Spleen (tissue), 13 donors: ENCODE measurements around the gene CYP4B1. TPM values are rescaled to one million over a fixed set of nuclear protein-coding genes. Genes with fewer than 3 reads are reported as not detected.
"Not testable (repeated sequence)": the region's sequence is repeated elsewhere in the genome, so short reads cannot be mapped to it uniquely, and the experiment has no call there.

Experiments
- DNase-seq: peaks from one replicate; pipeline ENCODE4 v3.0.0-alpha.2; 2020
- H3K27ac ChIP-seq, 8 donors: fragments of 200-600 bp; sonication (generic) in 7 of 8; 1 replicate in 4 of 8; 2 replicates in 4 of 8; pipeline versions ENCODE4 v1.5.0 to v1.8.0; 2016 to 2021; ENCODE audit warnings: inconsistent platforms in 4 of 8, mild to moderate bottlenecking in 4 of 8, moderate library complexity in 1 of 8
- H3K27me3 ChIP-seq, 7 donors: fragments of 200-600 bp; sonication (generic) in 6 of 7; replicated peaks in 1 of 7; 1 replicate in 4 of 7; 2 replicates in 3 of 7; pipeline versions ENCODE4 v1.5.0 to v1.8.0; 2016 to 2021; ENCODE audit warnings: inconsistent platforms in 3 of 7, mild to moderate bottlenecking in 1 of 7
- H3K36me3 ChIP-seq, 6 donors: fragments of 200-600 bp; sonication (generic) in 5 of 6; 1 replicate in 4 of 6; 2 replicates in 2 of 6; pipeline versions ENCODE4 v1.5.0 to v1.8.0; 2016 to 2021; ENCODE audit warnings: inconsistent platforms in 2 of 6
- H3K4me1 ChIP-seq, 6 donors: fragments of 200-600 bp; sonication (generic) in 5 of 6; 1 replicate in 3 of 6; 2 replicates in 3 of 6; pipeline versions ENCODE4 v1.5.0 to v1.8.0; 2016 to 2021; ENCODE audit warnings: inconsistent platforms in 3 of 6
- H3K4me3 ChIP-seq, 8 donors: fragments of 200-600 bp; sonication (generic) in 7 of 8; 1 replicate in 4 of 8; 2 replicates in 4 of 8; pipeline versions ENCODE4 v1.5.0 to v1.8.0; 2016 to 2021; ENCODE audit warnings: inconsistent platforms in 4 of 8, mild to moderate bottlenecking in 4 of 8, moderate library complexity in 2 of 8
- H3K9me3 ChIP-seq, 8 donors: fragments of 200-600 bp; sonication (generic) in 7 of 8; 1 replicate in 4 of 8; 2 replicates in 4 of 8; pipeline versions ENCODE4 v1.5.0 to v1.8.0; 2016 to 2021; ENCODE audit warnings: inconsistent platforms in 4 of 8
- POLR2A ChIP-seq, 3 donors: fragments of 450-650 bp; IDR thresholded peaks; one replicate each; pipeline ENCODE4 v1.5.1; 2017; ENCODE audit warnings: antibody characterized with exemption in 3 of 3, mild to moderate bottlenecking in 1 of 3
- POLR2AphosphoS5 ChIP-seq, 3 donors: sonication (generic); formaldehyde crosslinking; IDR thresholded peaks; one replicate each; pipeline ENCODE4 v1.5.1; 2017; ENCODE audit warnings: antibody characterized with exemption in 3 of 3
- WGBS, 5 donors: extraction: QIAGEN DNeasy Blood & Tissue Kit in 3 of 5; methylation state at CpG; one replicate each; pipeline versions ENCODE4 v1.1.5 to v1.1.7; 2013 to 2018; 5-methylcytosine and 5-hydroxymethylcytosine counted together
- intact Hi-C: fragments of 100-400 bp; cut with DNase I; formaldehyde crosslinking; loops from one replicate; pipeline ENCODE4 v1.15.0; 2023; ENCODE audit warnings: low total_unique reads
- long read RNA-seq, 2 donors: transcript quantifications; one replicate each; lab custom pipeline, GENCODE V29; 2026
- polyA plus RNA-seq, 3 donors: library from polyadenylated mRNA; stranded (reverse); fragments of 200-250 nt; gene quantifications; one replicate each; pipeline ENCODE4 v1.2.1, GENCODE V29; 2013
- total RNA-seq, 7 donors: library from RNA; depleted of rRNA in 3 of 7; stranded (reverse); fragments of >200 nt in 3 of 7; fragmentation: NEBNext Ultra II Directional in 4 of 7; extraction: Animal tissue kit (Norgen Biotek cat#: 25700) in 4 of 7; gene quantifications; one replicate each; pipeline versions ENCODE4 v1.1.0 to v1.2.1, GENCODE V29; 2016 to 2021
- TF ChIP-seq, protein P1 (sequence below), 11 experiments: fragments of 200-600 bp in 7 of 11; fragments of 450-650 bp in 4 of 11; sonication (generic) in 4 of 11; IDR thresholded peaks in 8 of 11; conservative IDR thresholded peaks in 3 of 11; 1 replicate in 7 of 11; 2 replicates in 4 of 11; pipeline versions ENCODE4 v1.4.0 to v1.8.0; 2016 to 2021; ENCODE audit warnings: antibody characterized with exemption in 11 of 11, inconsistent platforms in 4 of 11, mild to moderate bottlenecking in 1 of 11
- donor health status: healthy with polysubstance abuse.
- donor health status: DM: no; HTN: no; CAD: no; lungs with moderate emphysema.
- donor health status: DM: no; HTN: no; CAD: no.
- donor health status: Bipolar disorder and iron deficiency.
- donor health status: healthy.
- donor health status: DM: no; HTN: no; CAD: no.
- donor health status: DM: yes; HTN: yes; CAD: no.

Gene CYP4B1
- 1 to 10 TPM in 2 of 7 donors, under 1 TPM in 2, not detected in 3; 0.32 to 2.3 (median 0.74) TPM for total RNA-seq
- 1 to 10 TPM in 2 of 3 donors, under 1 TPM in 1; 0.83 to 3.5 (median 1.7) TPM for polyA plus RNA-seq
- long read RNA-seq, donor 1, result 0 reads
- long read RNA-seq, donor 2, result 0 reads

DNA sequence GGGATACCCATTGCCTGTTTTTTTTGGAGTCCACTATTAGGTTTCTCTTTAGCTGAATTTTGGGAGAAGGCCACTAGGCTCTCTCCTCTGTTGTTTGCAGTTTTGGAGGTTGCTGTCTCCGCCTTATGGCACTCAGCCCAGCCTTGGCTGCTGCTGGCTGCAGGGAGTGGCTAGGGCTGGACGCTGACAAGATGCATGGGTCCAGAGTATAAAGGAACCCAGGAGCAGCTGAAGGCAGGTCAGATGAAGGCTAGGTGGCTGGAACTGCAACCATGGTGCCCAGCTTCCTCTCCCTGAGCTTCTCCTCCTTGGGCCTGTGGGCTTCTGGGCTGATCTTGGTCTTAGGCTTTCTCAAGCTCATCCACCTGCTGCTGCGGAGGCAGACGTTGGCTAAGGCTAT is at the start of gene CYP4B1:
TSS of gene CYP4B1 (plus strand) at position 237 of the 400 bp plus-strand sequence. CDS start at position 273, 36 bp downstream.
- Histone ChIP-seq H3K9me3 (no peaks in the 10 kb centered on the region), H3K4me1 (no peaks in the 10 kb centered on the region), H3K4me3 (no peak within 1 kb of the TSS), H3K36me3 (no peaks in the 10 kb centered on the region), H3K27ac (no peak within 1 kb of the TSS), H3K27me3 (peaks cover 0 to 24% (median 0%) of the 10 kb centered on the region in 7 donors)
- WGBS, 5 donors, result 73 to 81% (median 77%) methylated on average over 4 of the region's 4 CpGs
- intact Hi-C loops, result no loop called here
- TF ChIP-seq POLR2A (IDR thresholded peaks at IDR 0.05), result no peak
- TF ChIP-seq, protein P1, sequence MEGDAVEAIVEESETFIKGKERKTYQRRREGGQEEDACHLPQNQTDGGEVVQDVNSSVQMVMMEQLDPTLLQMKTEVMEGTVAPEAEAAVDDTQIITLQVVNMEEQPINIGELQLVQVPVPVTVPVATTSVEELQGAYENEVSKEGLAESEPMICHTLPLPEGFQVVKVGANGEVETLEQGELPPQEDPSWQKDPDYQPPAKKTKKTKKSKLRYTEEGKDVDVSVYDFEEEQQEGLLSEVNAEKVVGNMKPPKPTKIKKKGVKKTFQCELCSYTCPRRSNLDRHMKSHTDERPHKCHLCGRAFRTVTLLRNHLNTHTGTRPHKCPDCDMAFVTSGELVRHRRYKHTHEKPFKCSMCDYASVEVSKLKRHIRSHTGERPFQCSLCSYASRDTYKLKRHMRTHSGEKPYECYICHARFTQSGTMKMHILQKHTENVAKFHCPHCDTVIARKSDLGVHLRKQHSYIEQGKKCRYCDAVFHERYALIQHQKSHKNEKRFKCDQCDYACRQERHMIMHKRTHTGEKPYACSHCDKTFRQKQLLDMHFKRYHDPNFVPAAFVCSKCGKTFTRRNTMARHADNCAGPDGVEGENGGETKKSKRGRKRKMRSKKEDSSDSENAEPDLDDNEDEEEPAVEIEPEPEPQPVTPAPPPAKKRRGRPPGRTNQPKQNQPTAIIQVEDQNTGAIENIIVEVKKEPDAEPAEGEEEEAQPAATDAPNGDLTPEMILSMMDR (IDR thresholded peaks at IDR 0.05 in 8 of 11, conservative IDR thresholded peaks at IDR 0.05 in 3 of 11), result no peak
- no peak for TF ChIP-seq POLR2AphosphoS5 (IDR thresholded peaks at IDR 0.05)
- no peak for DNase-seq

DNA sequence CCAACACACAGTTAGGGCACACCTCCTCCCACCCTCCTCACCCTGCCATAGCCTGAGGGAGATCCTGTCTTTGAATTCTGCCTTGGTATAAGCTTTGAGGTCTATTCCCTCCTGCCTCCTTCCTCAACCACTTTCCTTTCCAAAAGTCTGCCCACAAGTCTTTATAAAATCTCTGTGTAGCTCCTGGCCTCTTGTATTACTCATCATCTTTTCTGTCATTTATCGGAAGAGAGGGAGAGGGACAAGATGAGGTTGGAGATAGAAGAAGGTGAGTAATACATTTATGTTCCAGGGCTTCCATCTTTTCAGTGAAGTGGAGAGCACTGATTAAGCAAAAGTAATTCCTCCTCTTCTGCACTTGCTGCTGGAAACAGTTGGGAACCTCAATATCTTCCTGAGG is 49.4 kb upstream of the CYP4B1 start:
- WGBS, 5 donors, result 88 to 98% (median 94%) methylated on average over 1 of the region's 1 CpG
- no peak overlapping the region for H3K27ac ChIP-seq

DNA sequence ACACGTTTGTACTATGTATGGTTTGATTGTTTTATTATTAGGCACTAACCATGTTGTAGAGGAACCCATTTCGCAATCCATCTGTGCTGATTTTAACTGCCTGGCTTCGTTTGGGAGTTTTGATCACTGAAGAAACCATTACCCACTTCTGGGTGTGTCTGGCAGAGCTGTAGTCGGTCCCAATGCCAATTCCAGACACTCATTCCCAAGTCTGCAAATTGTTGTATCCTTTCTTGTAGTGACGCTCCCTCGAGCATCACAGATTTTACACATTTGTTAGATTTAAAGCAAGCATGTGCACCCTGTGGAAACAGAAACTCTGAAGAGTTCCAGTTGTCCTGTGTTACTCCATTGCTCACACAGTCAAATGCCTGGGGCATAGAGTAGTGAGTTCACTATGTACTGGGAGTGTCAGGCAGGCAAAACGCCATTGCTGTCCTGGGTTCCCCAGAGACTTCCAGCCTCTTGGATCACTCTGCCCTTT is 48.9 kb upstream of the CYP4B1 start:
- Histone ChIP-seq H3K4me3 (no peak overlapping the region), H3K9me3 (no peaks in the 10 kb centered on the region), H3K27ac (no peak overlapping the region), H3K27me3 (peaks cover 0 to 68% (median 0%) of the 10 kb centered on the region in 7 donors), H3K36me3 (no peaks in the 10 kb centered on the region), H3K4me1 (peaks cover 0 to 3% (median 0%) of the 10 kb centered on the region in 6 donors)
- TF ChIP-seq POLR2AphosphoS5 (IDR thresholded peaks at IDR 0.05) (no peak), POLR2A (IDR thresholded peaks at IDR 0.05) (no peak)
- TF ChIP-seq, protein P1 (IDR thresholded peaks at IDR 0.05 in 8 of 11, conservative IDR thresholded peaks at IDR 0.05 in 3 of 11), result no peak
- DNase-seq, result no peak
- WGBS, 5 donors, result 53 to 64% (median 56%) methylated on average over 7 of the region's 7 CpGs
- intact Hi-C loops, result no loop called here

More for the DNA sequence above, 49.4 kb upstream of the CYP4B1 start:
- intact Hi-C loops, result no loop called here
- Histone ChIP-seq H3K4me3 (no peak overlapping the region), H3K27me3 (peaks cover 0 to 68% (median 0%) of the 10 kb centered on the region in 7 donors), H3K36me3 (no peaks in the 10 kb centered on the region), H3K4me1 (peaks cover 0 to 3% (median 0%) of the 10 kb centered on the region in 6 donors), H3K9me3 (no peaks in the 10 kb centered on the region)
- DNase-seq, result no peak
- TF ChIP-seq POLR2AphosphoS5 (IDR thresholded peaks at IDR 0.05) (no peak), POLR2A (IDR thresholded peaks at IDR 0.05) (no peak)
- TF ChIP-seq, protein P1 (IDR thresholded peaks at IDR 0.05 in 8 of 11, conservative IDR thresholded peaks at IDR 0.05 in 3 of 11), result no peak

DNA sequence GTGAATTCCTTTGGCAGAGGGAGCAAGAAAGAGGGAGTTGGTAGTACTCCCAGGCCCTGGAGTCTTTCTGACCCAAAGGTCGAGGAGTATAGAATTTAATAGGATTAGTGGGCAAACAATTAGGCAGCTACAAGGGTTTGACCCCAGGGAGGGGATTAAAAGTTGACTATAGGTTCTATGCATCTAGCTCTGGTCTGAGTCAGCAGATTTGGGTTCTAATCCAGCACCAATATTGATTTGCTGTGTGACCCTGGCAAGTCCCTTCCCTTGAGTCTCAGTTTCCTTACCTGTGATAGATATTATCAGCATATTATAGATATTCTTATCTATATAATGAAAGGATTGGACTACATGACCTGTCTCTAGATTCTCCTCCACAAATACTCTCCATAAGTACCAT is 44.9 kb upstream of the CYP4B1 start:
- TF ChIP-seq POLR2AphosphoS5 (IDR thresholded peaks at IDR 0.05) (no peak), POLR2A (IDR thresholded peaks at IDR 0.05) (no peak)
- TF ChIP-seq, protein P1 (IDR thresholded peaks at IDR 0.05 in 8 of 11, conservative IDR thresholded peaks at IDR 0.05 in 3 of 11), result no peak
- Histone ChIP-seq H3K4me3 (no peak overlapping the region), H3K27ac (no peak overlapping the region), H3K4me1 (peaks cover 0 to 3% (median 0%) of the 10 kb centered on the region in 6 donors), H3K27me3 (peaks cover 0 to 52% (median 0%) of the 10 kb centered on the region in 7 donors), H3K9me3 (no peaks in the 10 kb centered on the region), H3K36me3 (no peaks in the 10 kb centered on the region)
- WGBS, 5 donors, result 57 to 77% (median 58%) methylated on average over 1 of the region's 1 CpG
- intact Hi-C loops, result no loop called here
- no peak for DNase-seq

DNA sequence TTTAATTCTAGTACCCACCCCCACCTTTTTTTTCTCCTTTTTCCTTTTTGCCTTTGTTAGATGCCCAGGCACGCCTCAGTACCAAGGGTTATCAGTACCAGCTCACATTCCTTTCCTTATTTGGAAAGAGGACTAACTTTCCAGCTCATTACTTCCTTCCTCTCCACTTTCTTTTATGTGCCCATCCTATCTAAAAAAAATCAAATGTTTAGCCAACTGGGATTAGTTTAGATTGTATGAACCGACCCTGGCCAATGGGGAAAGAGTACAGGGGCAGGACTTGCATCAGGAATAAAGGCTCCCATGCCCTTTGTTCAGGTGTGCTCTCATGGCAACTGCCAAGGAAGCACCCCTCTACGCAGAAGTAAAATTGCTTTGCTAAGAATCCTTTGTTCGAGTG is 44.1 kb upstream of the CYP4B1 start:
- H3K4me3 ChIP-seq, H3K4me1 ChIP-seq, DNase-seq, H3K9me3 ChIP-seq, H3K36me3 ChIP-seq, intact Hi-C loops, H3K27ac ChIP-seq: not testable (repeated sequence)
- peaks cover 0 to 47% (median 0%) of the 10 kb centered on the region in 7 donors for H3K27me3 ChIP-seq
- 56 to 68% (median 64%) methylated on average over 4 of the region's 4 CpGs for WGBS, 5 donors
